Measurements from ENCODE around the gene RPTOR. TPM values are rescaled to one million over a fixed set of nuclear protein-coding genes. Genes with fewer than 3 reads are reported as not detected.

The RPTOR gene
- polyA plus RNA-seq, 4 donors, result 3.2 to 16.5 (median 10.1) TPM

GRCh38 chr17:80948976-80949450 is 404.4 kb downstream of the RPTOR start:
- no peak for FAIRE-seq
- Histone ChIP-seq H3K27ac (ENCODE audit: low read depth in 1 of 3, low read length in 2 of 3) (no peak overlapping the region), H3K9me3 (ENCODE audit: control insufficient read depth in 2 of 2, insufficient read depth in 1 of 2, low read depth in 1 of 2, low read length in 1 of 2) (no peaks in the 10 kb centered on the region), H3K27me3 (ENCODE audit: control insufficient read depth in 3 of 3, insufficient read depth in 3 of 3, low read length in 3 of 3) (no peaks in the 10 kb centered on the region), H3K36me3 (ENCODE audit: control insufficient read depth in 3 of 3, insufficient read depth in 2 of 3, low read depth in 1 of 3, low read length in 3 of 3) (peaks cover 0 to 89% (median 8%) of the 10 kb centered on the region in 3 donors), H3K4me1 (ENCODE audit: control insufficient read depth in 3 of 3, insufficient read depth in 2 of 3, low read depth in 1 of 3, low read length in 2 of 3) (no peaks in the 10 kb centered on the region), H3K4me3 (ENCODE audit: low read depth in 1 of 3, low read length in 3 of 3) (no peak overlapping the region)
- 86 to 89% (median 88%) methylated on average over 16 of the region's 16 CpGs for WGBS, 3 donors
- no peak for DNase-seq

DNA sequence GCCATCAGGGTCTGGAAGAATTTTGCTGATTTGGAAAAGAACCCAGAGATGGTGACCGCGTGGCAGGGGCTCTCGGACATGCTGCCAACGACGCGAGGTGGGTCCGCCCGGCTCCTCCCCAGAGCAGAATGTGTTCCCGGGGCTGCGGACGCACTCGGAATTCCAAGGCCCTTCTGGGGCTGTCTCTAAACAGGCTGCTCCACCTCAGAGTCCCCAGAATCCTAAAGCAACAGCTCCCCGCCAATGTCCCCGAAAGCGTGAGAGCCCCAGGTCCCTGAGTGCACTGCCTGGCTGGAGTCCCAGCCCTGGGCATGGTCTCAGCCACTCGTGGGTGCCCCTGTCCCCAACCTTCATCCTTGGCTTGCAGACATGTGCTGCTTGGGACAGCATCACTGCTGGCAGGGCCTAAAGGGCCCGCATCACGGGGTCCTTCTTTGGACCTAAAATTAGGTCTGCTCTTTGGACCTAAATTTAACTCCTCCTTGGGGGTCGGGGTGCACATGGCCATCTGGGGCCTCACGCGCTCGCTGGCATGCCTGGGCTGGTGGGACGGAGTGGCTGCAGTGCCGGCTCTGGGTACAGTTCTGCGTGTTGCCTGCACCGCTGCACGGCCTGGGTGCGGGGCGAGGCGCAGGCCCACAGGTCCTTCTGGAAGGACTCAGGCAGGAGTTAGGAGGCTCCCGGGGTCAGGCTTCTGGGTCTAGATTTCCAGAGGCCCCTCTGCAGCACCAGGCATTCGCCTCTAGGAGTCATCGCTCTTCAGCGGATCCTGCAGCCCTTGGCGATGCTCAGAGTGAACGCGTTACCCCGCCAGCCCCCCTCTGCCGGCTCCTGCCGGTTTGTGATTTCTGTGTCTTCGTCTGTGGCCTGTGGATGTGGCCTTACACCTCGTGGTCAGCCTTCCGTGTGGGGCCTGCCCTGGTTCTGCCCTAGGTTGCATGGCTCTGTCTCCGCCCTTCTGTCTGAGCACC is 405.1 kb downstream of the RPTOR start:
- 91 to 94% (median 91%) methylated on average over 44 of the region's 44 CpGs for WGBS, 3 donors
- no peaks in the 10 kb centered on the region for H3K9me3 ChIP-seq (ENCODE audit: control insufficient read depth in 2 of 2, insufficient read depth in 1 of 2, low read depth in 1 of 2, low read length in 1 of 2)
- H3K27me3 ChIP-seq (ENCODE audit: control insufficient read depth in 3 of 3, insufficient read depth in 3 of 3, low read length in 3 of 3), result no peaks in the 10 kb centered on the region
- H3K36me3 ChIP-seq (ENCODE audit: control insufficient read depth in 3 of 3, insufficient read depth in 2 of 3, low read depth in 1 of 3, low read length in 3 of 3), result peaks cover 0 to 86% (median 8%) of the 10 kb centered on the region in 3 donors
- no peaks in the 10 kb centered on the region for H3K4me1 ChIP-seq (ENCODE audit: control insufficient read depth in 3 of 3, insufficient read depth in 2 of 3, low read depth in 1 of 3, low read length in 2 of 3)
- FAIRE-seq (no peak), DNase-seq (no peak)
- no peak overlapping the region for H3K27ac ChIP-seq (ENCODE audit: low read depth in 1 of 3, low read length in 2 of 3)
- H3K4me3 ChIP-seq (ENCODE audit: low read depth in 1 of 3, low read length in 3 of 3), result no peak overlapping the region

- Histone ChIP-seq H3K27ac (ENCODE audit: low read depth in 1 of 3, low read length in 2 of 3) (no peak overlapping the region), H3K27me3 (ENCODE audit: control insufficient read depth in 3 of 3, insufficient read depth in 3 of 3, low read length in 3 of 3) (no peaks in the 10 kb centered on the region), H3K9me3 (ENCODE audit: control insufficient read depth in 2 of 2, insufficient read depth in 1 of 2, low read depth in 1 of 2, low read length in 1 of 2) (no peaks in the 10 kb centered on the region), H3K4me3 (ENCODE audit: low read depth in 1 of 3, low read length in 3 of 3) (no peak overlapping the region), H3K4me1 (ENCODE audit: control insufficient read depth in 3 of 3, insufficient read depth in 2 of 3, low read depth in 1 of 3, low read length in 2 of 3) (no peaks in the 10 kb centered on the region), H3K36me3 (ENCODE audit: control insufficient read depth in 3 of 3, insufficient read depth in 2 of 3, low read depth in 1 of 3, low read length in 3 of 3) (peaks cover 0 to 83% (median 8%) of the 10 kb centered on the region in 3 donors)
- DNase-seq, result no peak
- FAIRE-seq, result no peak
- WGBS, 3 donors, result 90 to 97% (median 93%) methylated on average over 16 to 17 of the region's 17 CpGs
Measured at GRCh38 chr17:80950466-80951120, 406.0 kb downstream of the RPTOR start.

DNA sequence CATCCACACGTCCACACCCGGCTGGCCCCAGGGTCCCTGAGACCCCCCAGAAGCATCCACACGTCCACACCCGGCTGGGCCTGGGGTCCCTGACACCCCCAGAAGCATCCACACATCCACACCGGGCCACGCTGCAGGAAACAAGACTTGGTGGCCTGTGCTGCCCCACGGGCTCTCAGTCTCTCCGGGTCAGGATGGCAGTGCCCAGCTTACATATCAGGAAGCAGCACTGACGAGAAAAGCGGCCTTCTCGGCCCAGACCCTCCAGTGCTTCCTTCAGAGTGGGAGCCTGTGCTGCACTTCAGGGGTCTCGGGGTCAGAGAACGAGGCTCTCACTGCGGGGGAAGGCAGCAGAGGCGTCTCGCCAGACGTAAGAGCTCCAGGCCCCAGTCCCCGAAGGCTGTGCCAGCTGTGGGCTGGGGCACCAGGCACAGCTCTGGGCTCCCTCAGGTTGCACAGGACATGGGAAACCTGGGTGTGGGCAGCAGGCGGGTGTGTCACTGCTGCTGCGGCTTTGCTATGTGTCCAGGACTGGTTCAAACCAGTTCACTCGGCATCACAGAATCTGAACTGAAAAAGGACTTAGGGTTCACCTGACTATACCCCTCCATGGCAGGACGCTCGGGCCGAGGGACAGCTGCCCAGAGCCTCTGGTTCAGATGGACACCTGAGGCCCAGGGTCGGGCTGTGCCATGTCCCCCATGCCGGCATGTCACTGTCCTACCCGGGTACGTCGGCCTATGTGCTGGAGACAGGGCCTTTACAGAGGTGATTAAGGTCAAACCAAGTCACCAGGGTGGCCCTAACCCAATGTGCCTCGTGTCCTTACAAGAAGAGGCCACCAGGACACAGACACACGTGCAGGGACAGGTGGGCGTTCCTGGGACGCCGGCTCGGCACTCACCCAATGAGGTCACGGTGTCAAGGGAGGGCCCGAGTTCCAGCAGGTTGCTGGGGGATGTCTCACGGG is 406.8 kb downstream of the RPTOR start:
- Histone ChIP-seq H3K4me3 (ENCODE audit: low read depth in 1 of 3, low read length in 3 of 3) (no peak overlapping the region), H3K27me3 (ENCODE audit: control insufficient read depth in 3 of 3, insufficient read depth in 3 of 3, low read length in 3 of 3) (no peaks in the 10 kb centered on the region), H3K27ac (ENCODE audit: low read depth in 1 of 3, low read length in 2 of 3) (no peak overlapping the region), H3K36me3 (ENCODE audit: control insufficient read depth in 3 of 3, insufficient read depth in 2 of 3, low read depth in 1 of 3, low read length in 3 of 3) (peaks cover 0 to 79% (median 8%) of the 10 kb centered on the region in 3 donors), H3K4me1 (ENCODE audit: control insufficient read depth in 3 of 3, insufficient read depth in 2 of 3, low read depth in 1 of 3, low read length in 2 of 3) (no peaks in the 10 kb centered on the region), H3K9me3 (ENCODE audit: control insufficient read depth in 2 of 2, insufficient read depth in 1 of 2, low read depth in 1 of 2, low read length in 1 of 2) (no peaks in the 10 kb centered on the region)
- no peak for DNase-seq
- 92 to 94% (median 94%) methylated on average over 37 to 38 of the region's 38 CpGs for WGBS, 3 donors
- FAIRE-seq, result no peak

DNA sequence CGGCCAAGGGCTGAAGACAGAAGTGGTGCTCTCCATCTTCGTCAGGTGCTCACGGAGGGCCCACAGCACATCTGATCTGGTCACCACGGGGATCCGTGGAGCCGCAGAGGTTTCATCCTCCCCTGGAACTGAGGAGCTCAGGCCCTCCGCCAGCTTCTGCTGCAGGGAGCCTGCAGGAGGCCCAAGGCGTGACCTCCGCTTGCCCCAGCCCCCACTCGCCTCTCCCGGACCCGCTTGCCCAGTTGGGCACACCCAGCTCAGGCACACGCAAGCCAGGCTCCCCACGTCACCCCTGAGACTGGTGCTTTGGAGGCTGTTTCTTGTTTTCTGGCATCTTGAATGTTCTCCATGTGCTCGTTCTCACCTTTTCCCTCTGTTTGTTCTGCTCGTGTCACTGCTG is 407.7 kb downstream of the RPTOR start:
- Histone ChIP-seq H3K4me3 (ENCODE audit: low read depth in 1 of 3, low read length in 3 of 3) (no peak overlapping the region), H3K36me3 (ENCODE audit: control insufficient read depth in 3 of 3, insufficient read depth in 2 of 3, low read depth in 1 of 3, low read length in 3 of 3) (peaks cover 0 to 77% (median 5%) of the 10 kb centered on the region in 3 donors), H3K9me3 (ENCODE audit: control insufficient read depth in 2 of 2, insufficient read depth in 1 of 2, low read depth in 1 of 2, low read length in 1 of 2) (no peaks in the 10 kb centered on the region), H3K27ac (ENCODE audit: low read depth in 1 of 3, low read length in 2 of 3) (no peak overlapping the region), H3K4me1 (ENCODE audit: control insufficient read depth in 3 of 3, insufficient read depth in 2 of 3, low read depth in 1 of 3, low read length in 2 of 3) (no peaks in the 10 kb centered on the region), H3K27me3 (ENCODE audit: control insufficient read depth in 3 of 3, insufficient read depth in 3 of 3, low read length in 3 of 3) (no peaks in the 10 kb centered on the region)
- 88 to 91% (median 91%) methylated on average over 16 of the region's 16 CpGs for WGBS, 3 donors
- FAIRE-seq (no peak), DNase-seq (no peak)

GRCh38 chr17:80953471-80954315 is 409.1 kb downstream of the RPTOR start:
- no peak overlapping the region for H3K27ac ChIP-seq (ENCODE audit: low read depth in 1 of 3, low read length in 2 of 3)
- DNase-seq (no peak), FAIRE-seq (no peak)
- H3K4me3 ChIP-seq (ENCODE audit: low read depth in 1 of 3, low read length in 3 of 3), result no peak overlapping the region
- no peaks in the 10 kb centered on the region for H3K9me3 ChIP-seq (ENCODE audit: control insufficient read depth in 2 of 2, insufficient read depth in 1 of 2, low read depth in 1 of 2, low read length in 1 of 2)
- H3K4me1 ChIP-seq (ENCODE audit: control insufficient read depth in 3 of 3, insufficient read depth in 2 of 3, low read depth in 1 of 3, low read length in 2 of 3), result no peaks in the 10 kb centered on the region
- no peaks in the 10 kb centered on the region for H3K27me3 ChIP-seq (ENCODE audit: control insufficient read depth in 3 of 3, insufficient read depth in 3 of 3, low read length in 3 of 3)
- 95 to 96% (median 96%) methylated on average over 22 of the region's 22 CpGs for WGBS, 3 donors
- H3K36me3 ChIP-seq (ENCODE audit: control insufficient read depth in 3 of 3, insufficient read depth in 2 of 3, low read depth in 1 of 3, low read length in 3 of 3), result peaks cover 0 to 71% (median 5%) of the 10 kb centered on the region in 3 donors

DNA sequence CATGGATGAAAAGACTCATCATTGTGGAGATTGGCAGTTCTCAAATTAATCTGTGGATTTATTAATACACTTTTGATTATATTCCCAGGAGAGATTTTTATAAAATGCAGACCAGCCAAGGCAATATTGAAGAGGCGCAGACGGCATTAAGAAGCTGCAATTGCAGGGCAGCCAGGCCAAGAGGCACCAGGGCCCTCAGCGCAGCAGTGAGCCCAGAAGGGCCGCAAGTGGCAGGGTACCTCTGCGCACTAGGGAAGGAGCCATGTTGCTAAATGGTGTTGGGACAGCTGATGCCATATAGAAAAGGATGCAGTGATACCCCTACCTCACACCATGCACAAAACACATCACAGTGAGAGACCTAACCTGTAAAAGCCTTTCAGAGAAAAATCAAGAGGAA is 410.4 kb downstream of the RPTOR start:
- Histone ChIP-seq H3K27ac (ENCODE audit: low read depth in 1 of 3, low read length in 2 of 3) (no peak overlapping the region), H3K27me3 (ENCODE audit: control insufficient read depth in 3 of 3, insufficient read depth in 3 of 3, low read length in 3 of 3) (no peaks in the 10 kb centered on the region), H3K4me3 (ENCODE audit: low read depth in 1 of 3, low read length in 3 of 3) (no peak overlapping the region), H3K9me3 (ENCODE audit: control insufficient read depth in 2 of 2, insufficient read depth in 1 of 2, low read depth in 1 of 2, low read length in 1 of 2) (no peaks in the 10 kb centered on the region), H3K36me3 (ENCODE audit: control insufficient read depth in 3 of 3, insufficient read depth in 2 of 3, low read depth in 1 of 3, low read length in 3 of 3) (peaks cover 0 to 61% (median 5%) of the 10 kb centered on the region in 3 donors), H3K4me1 (ENCODE audit: control insufficient read depth in 3 of 3, insufficient read depth in 2 of 3, low read depth in 1 of 3, low read length in 2 of 3) (peaks cover 0 to 5% (median 0%) of the 10 kb centered on the region in 3 donors)
- DNase-seq (no peak), FAIRE-seq (no peak)
- WGBS, 3 donors, result 97 to 98% (median 98%) methylated on average over 5 of the region's 5 CpGs

Measured in small intestine (tissue), 7 donors.